ENCODE data around the gene THSD4.

The THSD4 gene

GRCh38 chr15:71804226-71804625 is 689.0 kb downstream of the THSD4 start:
- no peak for DNase-seq

GRCh38 chr15:71804695-71805470 is 689.6 kb downstream of the THSD4 start:
- DNase-seq, result no peak

GRCh38 chr15:71806452-71806931 is 691.2 kb downstream of the THSD4 start:
- DNase-seq, result no peak

GRCh38 chr15:71807125-71807629 is 691.9 kb downstream of the THSD4 start:
- no peak for DNase-seq

- no peak for DNase-seq
These were observed 692.4 kb downstream of the THSD4 start for GRCh38 chr15:71807691-71808091.

GRCh38 chr15:71808311-71809020 is 693.2 kb downstream of the THSD4 start:
- DNase-seq, result no peak

GRCh38 chr15:71809346-71809745 is 694.1 kb downstream of the THSD4 start:
- DNase-seq, result no peak

- no peak for DNase-seq
These were observed 695.2 kb downstream of the THSD4 start, which contains the start of gene NR2E3 for GRCh38 chr15:71810256-71811035. NR2E3 (plus strand) TSS chr15:71810554; CDS start chr15:71810744, 190 bp downstream.

GRCh38 chr15:71811036-71811736 is 695.9 kb downstream of the THSD4 start:
- DNase-seq, result no peak

- DNase-seq, result no peak
These were observed 696.8 kb downstream of the THSD4 start for GRCh38 chr15:71811752-71812735.

- no peak for DNase-seq
These were observed 697.9 kb downstream of the THSD4 start for GRCh38 chr15:71812966-71813722.

- DNase-seq, result no peak
These were observed 698.6 kb downstream of the THSD4 start for GRCh38 chr15:71813723-71814470.

GRCh38 chr15:71815301-71815700 is 700.0 kb downstream of the THSD4 start:
- no peak for DNase-seq

GRCh38 chr15:71817351-71817750 is 702.1 kb downstream of the THSD4 start:
- no peak for DNase-seq

GRCh38 chr15:71820127-71820526 is 704.9 kb downstream of the THSD4 start:
- DNase-seq, result no peak

- no peak for DNase-seq
These were observed 706.4 kb downstream of the THSD4 start for GRCh38 chr15:71821547-71822129.

- no peak for DNase-seq
These were observed 707.8 kb downstream of the THSD4 start for GRCh38 chr15:71822890-71823630.

GRCh38 chr15:71823801-71824200 is 708.5 kb downstream of the THSD4 start:
- no peak for DNase-seq
